Liver (tissue), 9 donors: ENCODE data around the gene UCK2. TPM values are rescaled to one million over a fixed set of nuclear protein-coding genes. Genes with fewer than 3 reads are reported as not detected.

Experiments used
- DNase-seq: peaks from one replicate; pipeline ENCODE4 v3.0.0-alpha.2; 2017; ENCODE audit warnings: low spot score
- H3K27ac ChIP-seq, 2 donors: one replicate each; pipeline ENCODE4 v1.7.0; 2013; ENCODE audit warnings: inconsistent platforms in 2 of 2, low read length in 2 of 2, control low read depth in 1 of 2, low read depth in 1 of 2, mild to moderate bottlenecking in 1 of 2
- H3K27me3 ChIP-seq, 4 donors: one replicate each; pipeline versions ENCODE4 v1.6.1 to v1.7.0; 2013; ENCODE audit warnings: low read length in 3 of 4, inconsistent platforms in 1 of 4, mild to moderate bottlenecking in 1 of 4, moderate library complexity in 1 of 4; ENCODE audit not compliant: control insufficient read depth in 4 of 4, insufficient read depth in 4 of 4
- H3K36me3 ChIP-seq, 4 donors: one replicate each; pipeline versions ENCODE4 v1.6.1 to v1.7.0; 2013; ENCODE audit warnings: low read length in 3 of 4, mild to moderate bottlenecking in 3 of 4, low read depth in 1 of 4, moderate library complexity in 1 of 4; ENCODE audit not compliant: control insufficient read depth in 4 of 4, insufficient read depth in 3 of 4
- H3K4me1 ChIP-seq, 4 donors: one replicate each; pipeline versions ENCODE4 v1.6.1 to v1.7.0; 2013; ENCODE audit warnings: low read length in 3 of 4, mild to moderate bottlenecking in 3 of 4, moderate library complexity in 1 of 4; ENCODE audit not compliant: control insufficient read depth in 4 of 4, insufficient read depth in 4 of 4
- H3K4me3 ChIP-seq, 3 donors: one replicate each; pipeline versions ENCODE4 v1.6.1 to v1.7.0; 2013; ENCODE audit warnings: low read length in 3 of 3, control low read depth in 1 of 3, low read depth in 1 of 3, mild to moderate bottlenecking in 1 of 3
- H3K9ac ChIP-seq, 2 donors: one replicate each; pipeline ENCODE4 v1.7.0; 2013; ENCODE audit warnings: low read length in 2 of 2, mild to moderate bottlenecking in 2 of 2, moderate library complexity in 2 of 2, control low read depth in 1 of 2, low read depth in 1 of 2
- H3K9me3 ChIP-seq, 4 donors: one replicate each; pipeline versions ENCODE4 v1.6.1 to v1.7.0; 2013; ENCODE audit warnings: low read length in 3 of 4; ENCODE audit not compliant: control insufficient read depth in 4 of 4
- EGR1 ChIP-seq, 2 donors: IDR thresholded peaks; 2 replicates each; pipeline ENCODE4 v1.6.1; 2016 to 2018; ENCODE audit warnings: antibody characterized with exemption in 2 of 2, low read depth in 2 of 2
- FOXA1 ChIP-seq: IDR thresholded peaks from 2 replicates; pipeline ENCODE4 v1.6.1; 2016; ENCODE audit warnings: antibody characterized with exemption
- FOXA2 ChIP-seq: IDR thresholded peaks from 2 replicates; pipeline ENCODE4 v1.6.1; 2016; ENCODE audit warnings: antibody characterized with exemption
- GABPA ChIP-seq, 2 donors: IDR thresholded peaks in 1 of 2; conservative IDR thresholded peaks in 1 of 2; 2 replicates each; pipeline ENCODE4 v1.6.1; 2016; ENCODE audit warnings: antibody characterized with exemption in 2 of 2, mild to moderate bottlenecking in 1 of 2, moderate library complexity in 1 of 2
- HNF4A ChIP-seq, 2 donors: conservative IDR thresholded peaks; 2 replicates each; pipeline ENCODE4 v1.6.1; 2016; ENCODE audit warnings: antibody characterized with exemption in 2 of 2, mild to moderate bottlenecking in 2 of 2
- HNF4G ChIP-seq: IDR thresholded peaks from 2 replicates; pipeline ENCODE4 v1.6.1; 2016; ENCODE audit warnings: antibody characterized with exemption
- JUND ChIP-seq, 2 donors: IDR thresholded peaks; 2 replicates each; pipeline ENCODE4 v1.6.1; 2016; ENCODE audit warnings: antibody characterized with exemption in 2 of 2
- NR2F2 ChIP-seq: IDR thresholded peaks from 2 replicates; pipeline ENCODE4 v1.6.1; 2016; ENCODE audit warnings: antibody characterized with exemption
- RAD21 ChIP-seq, 2 donors: IDR thresholded peaks; 2 replicates each; pipeline ENCODE4 v1.6.1; 2016; ENCODE audit warnings: antibody characterized with exemption in 2 of 2, mild to moderate bottlenecking in 2 of 2
- REST ChIP-seq: IDR thresholded peaks from 2 replicates; pipeline ENCODE4 v1.6.1; 2016; ENCODE audit warnings: antibody characterized with exemption, mild to moderate bottlenecking
- RXRA ChIP-seq, 2 donors: IDR thresholded peaks; 2 replicates each; pipeline ENCODE4 v1.6.1; 2017 to 2018; ENCODE audit warnings: antibody characterized with exemption in 2 of 2, mild to moderate bottlenecking in 1 of 2
- SP1 ChIP-seq: IDR thresholded peaks from 2 replicates; pipeline ENCODE4 v1.6.1; 2018; ENCODE audit warnings: antibody characterized with exemption, mild to moderate bottlenecking
- TAF1 ChIP-seq: conservative IDR thresholded peaks from 2 replicates; pipeline ENCODE4 v1.6.1; 2016; ENCODE audit warnings: antibody characterized with exemption, mild to moderate bottlenecking
- YY1 ChIP-seq: IDR thresholded peaks from 2 replicates; pipeline ENCODE4 v1.6.1; 2016; ENCODE audit warnings: antibody characterized with exemption, mild to moderate bottlenecking
- ZBTB33 ChIP-seq: IDR thresholded peaks from 2 replicates; pipeline ENCODE4 v1.6.1; 2016; ENCODE audit warnings: antibody characterized with exemption
- WGBS: extraction: QIAGEN DNeasy Blood & Tissue Kit; methylation state at CpG from one replicate; pipeline ENCODE4 v1.1.7; 2013; 5-methylcytosine and 5-hydroxymethylcytosine counted together
- polyA plus RNA-seq, 2 donors: library from polyadenylated mRNA; stranded (reverse) in 1 of 2; unstranded in 1 of 2; fragments of 200-250 nt in 1 of 2; fragments of >200 nt in 1 of 2; fragmentation: Nextera tagmentation in 1 of 2; extraction: Ambion mirVana in 1 of 2; gene quantifications; one replicate each; pipeline versions ENCODE4 v1.2.1 to v1.2.3, GENCODE V29; 2013 to 2015
- total RNA-seq, 2 donors: library from RNA; depleted of rRNA; stranded (reverse); fragments of >200 nt; gene quantifications; one replicate each; pipeline ENCODE4 v1.2.3, GENCODE V29; 2014
- TF ChIP-seq, protein P1 (sequence below): fragments of 150-350 bp; IDR thresholded peaks from 2 replicates; pipeline ENCODE4 v1.5.1; 2017; ENCODE audit warnings: improper control_type of control experiment, low read depth, low read length; ENCODE audit not compliant: missing input control
- TF ChIP-seq, protein P2 (sequence below): IDR thresholded peaks from 2 replicates; pipeline ENCODE4 v1.6.1; 2016; ENCODE audit warnings: antibody characterized with exemption
- TF ChIP-seq, protein P3 (sequence below): IDR thresholded peaks from 2 replicates; pipeline ENCODE4 v1.6.1; 2016; ENCODE audit warnings: antibody characterized with exemption
- donor health status: healthy.
- donor health status: healthy.
- donor health status: healthy.
- donor health status: healthy.
- donor health status: healthy.

The UCK2 gene
- total and polyA plus RNA-seq, 4 donors, result 8.9 to 25.5 (median 17.3) TPM

DNA sequence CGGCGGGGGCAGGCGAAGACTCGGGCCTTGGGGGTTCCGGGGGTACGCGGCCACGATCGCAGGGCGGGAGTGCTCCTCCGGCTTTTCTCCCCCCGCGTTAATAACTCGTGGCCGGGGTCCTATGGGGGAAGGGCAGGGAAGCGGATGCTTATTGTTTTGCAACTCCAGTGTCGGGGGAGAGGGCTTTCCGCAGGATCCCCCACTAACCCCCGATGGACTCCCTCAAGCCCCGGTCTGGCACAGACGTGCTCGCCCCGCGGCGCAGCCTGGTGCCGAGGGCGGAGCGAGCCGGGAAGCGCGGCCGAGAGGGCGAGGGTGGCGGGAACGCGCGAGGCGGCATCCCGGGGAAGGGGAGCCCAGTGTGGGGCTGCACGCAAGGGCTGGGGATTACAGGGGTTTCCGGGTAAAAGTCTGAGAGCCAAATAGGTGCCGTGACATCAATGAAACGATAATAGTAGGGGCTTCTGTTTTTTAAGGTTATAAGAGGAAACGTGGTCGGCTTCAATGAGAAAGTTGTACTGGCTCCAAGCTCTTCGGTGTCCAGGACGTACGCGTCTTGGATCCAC, 772 bp downstream of the UCK2 start:
- Histone ChIP-seq H3K27ac (peak overlapping the region; percentile 78 to 90), H3K4me1 (peaks cover 0 to 15% (median 9%) of the 10 kb centered on the region in 4 donors), H3K27me3 (no peaks in the 10 kb centered on the region), H3K9ac (peak overlapping the region; percentile 3 to 45), H3K4me3 (peak overlapping the region; percentile 61 to 99 (median 88)), H3K36me3 (no peaks in the 10 kb centered on the region), H3K9me3 (no peaks in the 10 kb centered on the region)
- peak; percentile 61 for DNase-seq
- WGBS, result under 1% methylated on average over 49 of the region's 49 CpGs
- no peak for TF ChIP-seq SP1
- no peak for TF ChIP-seq YY1
- no peak for TF ChIP-seq JUND (IDR thresholded peaks at IDR 0.05)
- TF ChIP-seq HNF4G, result no peak
- no peak for TF ChIP-seq NR2F2
- TF ChIP-seq GABPA (IDR thresholded peaks at IDR 0.05 in 1 of 2, conservative IDR thresholded peaks at IDR 0.05 in 1 of 2), result no peak
- TF ChIP-seq, protein P1, sequence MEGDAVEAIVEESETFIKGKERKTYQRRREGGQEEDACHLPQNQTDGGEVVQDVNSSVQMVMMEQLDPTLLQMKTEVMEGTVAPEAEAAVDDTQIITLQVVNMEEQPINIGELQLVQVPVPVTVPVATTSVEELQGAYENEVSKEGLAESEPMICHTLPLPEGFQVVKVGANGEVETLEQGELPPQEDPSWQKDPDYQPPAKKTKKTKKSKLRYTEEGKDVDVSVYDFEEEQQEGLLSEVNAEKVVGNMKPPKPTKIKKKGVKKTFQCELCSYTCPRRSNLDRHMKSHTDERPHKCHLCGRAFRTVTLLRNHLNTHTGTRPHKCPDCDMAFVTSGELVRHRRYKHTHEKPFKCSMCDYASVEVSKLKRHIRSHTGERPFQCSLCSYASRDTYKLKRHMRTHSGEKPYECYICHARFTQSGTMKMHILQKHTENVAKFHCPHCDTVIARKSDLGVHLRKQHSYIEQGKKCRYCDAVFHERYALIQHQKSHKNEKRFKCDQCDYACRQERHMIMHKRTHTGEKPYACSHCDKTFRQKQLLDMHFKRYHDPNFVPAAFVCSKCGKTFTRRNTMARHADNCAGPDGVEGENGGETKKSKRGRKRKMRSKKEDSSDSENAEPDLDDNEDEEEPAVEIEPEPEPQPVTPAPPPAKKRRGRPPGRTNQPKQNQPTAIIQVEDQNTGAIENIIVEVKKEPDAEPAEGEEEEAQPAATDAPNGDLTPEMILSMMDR, result no peak
- TF ChIP-seq EGR1 (IDR thresholded peaks at IDR 0.05; ENCODE audit: low read depth in 2 of 2), result no peak
- TF ChIP-seq ZBTB33, result no peak
- no peak for TF ChIP-seq TAF1
- TF ChIP-seq FOXA1, result no peak
- TF ChIP-seq HNF4A (conservative IDR thresholded peaks at IDR 0.05), result no peak
- TF ChIP-seq, protein P2, sequence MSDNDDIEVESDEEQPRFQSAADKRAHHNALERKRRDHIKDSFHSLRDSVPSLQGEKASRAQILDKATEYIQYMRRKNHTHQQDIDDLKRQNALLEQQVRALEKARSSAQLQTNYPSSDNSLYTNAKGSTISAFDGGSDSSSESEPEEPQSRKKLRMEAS, result no peak
- no peak for TF ChIP-seq FOXA2

- Histone ChIP-seq H3K27me3 (no peaks in the 10 kb centered on the region), H3K9me3 (no peaks in the 10 kb centered on the region), H3K4me3 (peak overlapping the region; percentile 61 to 99 (median 88)), H3K9ac (peak overlapping the region; percentile 3 to 45), H3K4me1 (peaks cover 0 to 15% (median 9%) of the 10 kb centered on the region in 4 donors), H3K36me3 (no peaks in the 10 kb centered on the region), H3K27ac (peak overlapping the region; percentile 78 to 90)
- WGBS, result under 1% methylated on average over 19 of the region's 19 CpGs
- DNase-seq, result peak; percentile 54
- no peak for TF ChIP-seq GABPA (IDR thresholded peaks at IDR 0.05 in 1 of 2, conservative IDR thresholded peaks at IDR 0.05 in 1 of 2)
- no peak for TF ChIP-seq FOXA2
- peak; percentile 84 for TF ChIP-seq YY1
- no peak for TF ChIP-seq RAD21 (IDR thresholded peaks at IDR 0.05)
- TF ChIP-seq HNF4A (conservative IDR thresholded peaks at IDR 0.05), result no peak
- TF ChIP-seq ZBTB33, result no peak
- TF ChIP-seq, protein P2, result peak; percentile 65
- TF ChIP-seq RXRA (IDR thresholded peaks at IDR 0.05), result no peak
- TF ChIP-seq, protein P3, sequence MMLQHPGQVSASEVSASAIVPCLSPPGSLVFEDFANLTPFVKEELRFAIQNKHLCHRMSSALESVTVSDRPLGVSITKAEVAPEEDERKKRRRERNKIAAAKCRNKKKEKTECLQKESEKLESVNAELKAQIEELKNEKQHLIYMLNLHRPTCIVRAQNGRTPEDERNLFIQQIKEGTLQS, result no peak
- TF ChIP-seq REST, result peak; percentile 42
Measured at GRCh38 chr1:165828669-165829329, 1.4 kb downstream of the UCK2 start.
